ENCODE results near the gene MRPS34.

The MRPS34 gene

GRCh38 chr16:1749152-1750117 lies 23.5 kb downstream of the MRPS34 start:
- DNase-seq: no peak
- Histone ChIP-seq H3K36me3 (replicated peaks) (peaks cover 41% of the 10 kb centered on the region), H3K4me3 (ENCODE audit: low read depth, low read length) (no peak overlapping the region), H3K27ac (no peak overlapping the region), H3K27me3 (replicated peaks) (no peaks in the 10 kb centered on the region)
- in situ Hi-C loops (cut with HindIII; ENCODE audit: low pct_ligation_motif_present, low sequenced_read_pairs): no loop called here
- no peak for TF ChIP-seq CTCF (IDR thresholded peaks at IDR 0.05; ENCODE audit: low read depth, low read length, missing control alignments)

- no peak for DNase-seq
- TF ChIP-seq CTCF (IDR thresholded peaks at IDR 0.05; ENCODE audit: low read depth, low read length, missing control alignments): no peak
- Histone ChIP-seq H3K27me3 (replicated peaks) (no peaks in the 10 kb centered on the region), H3K36me3 (replicated peaks) (peaks cover 52% of the 10 kb centered on the region), H3K4me3 (ENCODE audit: low read depth, low read length) (no peak overlapping the region), H3K27ac (no peak overlapping the region)
- in situ Hi-C loops (cut with HindIII; ENCODE audit: low pct_ligation_motif_present, low sequenced_read_pairs): no loop called here
Observed at GRCh38 chr16:1747934-1748333, 25.0 kb downstream of the MRPS34 start.

- H3K27me3 ChIP-seq (replicated peaks): no peaks in the 10 kb centered on the region
- no peak for TF ChIP-seq CTCF (IDR thresholded peaks at IDR 0.05; ENCODE audit: low read depth, low read length, missing control alignments)
- peak overlapping the region; percentile 94 for H3K27ac ChIP-seq
- H3K4me3 ChIP-seq (ENCODE audit: low read depth, low read length): no peak overlapping the region
- DNase-seq: no peak
- in situ Hi-C loops (cut with HindIII; ENCODE audit: low pct_ligation_motif_present, low sequenced_read_pairs): no loop called here
- H3K36me3 ChIP-seq (replicated peaks): peaks cover 49% of the 10 kb centered on the region
Observed at GRCh38 chr16:1746693-1747195, 26.2 kb downstream of the MRPS34 start.

- in situ Hi-C loops (cut with HindIII; ENCODE audit: low pct_ligation_motif_present, low sequenced_read_pairs): no loop called here
- no peak for TF ChIP-seq CTCF (IDR thresholded peaks at IDR 0.05; ENCODE audit: low read depth, low read length, missing control alignments)
- H3K27ac ChIP-seq: peak overlapping the region; percentile 94
Observed at GRCh38 chr16:1745900-1746692, 26.8 kb downstream of the MRPS34 start.

GRCh38 chr16:1745181-1745899 lies 27.6 kb downstream of the MRPS34 start:
- DNase-seq: peak; percentile 55
- TF ChIP-seq CTCF (IDR thresholded peaks at IDR 0.05; ENCODE audit: low read depth, low read length, missing control alignments): no peak
- peaks cover 47% of the 10 kb centered on the region for H3K36me3 ChIP-seq (replicated peaks)
- H3K27ac ChIP-seq: peak overlapping the region; percentile 94
- H3K4me3 ChIP-seq (ENCODE audit: low read depth, low read length): peak overlapping the region; percentile 15
- in situ Hi-C loops (cut with HindIII; ENCODE audit: low pct_ligation_motif_present, low sequenced_read_pairs): no loop called here
- H3K27me3 ChIP-seq (replicated peaks): no peaks in the 10 kb centered on the region

More at GRCh38 chr16:1745900-1746692, 26.8 kb downstream of the MRPS34 start:
- Histone ChIP-seq H3K4me3 (ENCODE audit: low read depth, low read length) (peak overlapping the region; percentile 15), H3K27me3 (replicated peaks) (no peaks in the 10 kb centered on the region), H3K36me3 (replicated peaks) (peaks cover 44% of the 10 kb centered on the region)
- peak; percentile 93 for DNase-seq
